Neural cell (in vitro differentiated cells): Measurements from ENCODE around the gene ENO2.

Experiments
- CTCF ChIP-seq: fragments of 450-650 bp; IDR thresholded peaks from 2 replicates; pipeline ENCODE4 v1.5.1; 2014; ENCODE audit warnings: antibody characterized with exemption, mild to moderate bottlenecking, moderate library complexity; ENCODE audit not compliant: poor library complexity, severe bottlenecking
- EP300 ChIP-seq: fragments of 450-650 bp; conservative IDR thresholded peaks from 2 replicates; pipeline ENCODE4 v1.6.1; 2014; ENCODE audit warnings: antibody characterized with exemption, mild to moderate bottlenecking, moderate library complexity; ENCODE audit not compliant: poor library complexity, severe bottlenecking
- EZH2 ChIP-seq: fragments of 200-600, 300-800 bp; shearing (Covaris generic), sonication (generic); IDR thresholded peaks from 2 replicates; pipeline ENCODE4 v1.6.1; 2014; ENCODE audit warnings: antibody characterized with exemption, low read length, borderline replicate concordance, mild to moderate bottlenecking; ENCODE audit not compliant: insufficient read depth, poor library complexity, severe bottlenecking
- POLR2AphosphoS5 ChIP-seq: IDR thresholded peaks from 2 replicates; pipeline ENCODE4 v1.6.1; 2012
- TAF1 ChIP-seq: IDR thresholded peaks from 2 replicates; pipeline ENCODE4 v1.6.1; 2012; ENCODE audit warnings: low read depth

- TF ChIP-seq CTCF (no peak), EZH2 (no peak), EP300 (no peak), TAF1 (no peak), POLR2AphosphoS5 (no peak)
These were observed 43.6 kb downstream of the ENO2 start for GRCh38 chr12:6957741-6958608.
